WTC11 (cell line): ENCODE results near the gene POLDIP3. TPM values are rescaled to one million over a fixed set of nuclear protein-coding genes. Genes with fewer than 3 reads are reported as not detected.
A peak's percentile ranks its signal among the peaks of the same experiment; 100 is the strongest.
"Not testable (repeated sequence)": the region's sequence is repeated elsewhere in the genome, so short reads cannot be mapped to it uniquely, and the experiment has no call there.

Experiments
- ATAC-seq: fragments of 200-7000 bp; cut with Tn5 transposase; 2 replicates; pipeline ENCODE4 v1.10.0; 2021; ENCODE audit warnings: mild to moderate bottlenecking, moderate library complexity
- CTCF ChIA-PET: fragments of 300-600 bp; sonication (Branson Sonifier 250); formaldehyde crosslinking; loops from one replicate; lab custom pipeline; 2021; ENCODE audit warnings: antibody characterized with exemption; lab: Charles Lee
- POLR2A ChIA-PET: fragments of 350-600 bp; sonication (Branson Sonifier 250); formaldehyde crosslinking; loops from one replicate; lab custom pipeline; 2021; ENCODE audit warnings: antibody characterized with exemption; lab: Charles Lee
- DNase-seq: peaks from one replicate; pipeline ENCODE4 v3.0.0; 2021; ENCODE audit warnings: low spot score
- H3K27ac Mint-ChIP-seq: 2 replicates; pipeline ENCODE4 v1.8.0; 2021; ENCODE audit warnings: mixed read lengths
- H3K27me3 Mint-ChIP-seq: 2 replicates; pipeline ENCODE4 v1.8.0; 2021; ENCODE audit warnings: low read depth, mild to moderate bottlenecking, moderate library complexity, mixed read lengths
- H3K36me3 Mint-ChIP-seq: 2 replicates; pipeline ENCODE4 v1.8.0; 2021; ENCODE audit warnings: mixed read lengths
- H3K4me1 Mint-ChIP-seq: 2 replicates; pipeline ENCODE4 v1.8.0; 2022; ENCODE audit warnings: mixed read lengths
- H3K4me3 Mint-ChIP-seq: 2 replicates; pipeline ENCODE4 v1.8.0; 2021; ENCODE audit warnings: mild to moderate bottlenecking, moderate library complexity, mixed read lengths
- H3K9me3 Mint-ChIP-seq: 2 replicates; pipeline ENCODE4 v1.8.0; 2021; ENCODE audit warnings: mixed read lengths
- ATF1 ChIP-seq: sonication (generic); formaldehyde crosslinking; IDR thresholded peaks from 2 replicates; pipeline ENCODE4 v1.8.1; 2023; ENCODE audit warnings: mild to moderate bottlenecking, moderate library complexity, missing genetic modification reagents
- CREB1 ChIP-seq: sonication (generic); formaldehyde crosslinking; IDR thresholded peaks from 2 replicates; pipeline ENCODE4 v1.8.0; 2023; ENCODE audit warnings: mild to moderate bottlenecking, missing genetic modification reagents
- FOXJ3 ChIP-seq: sonication (generic); formaldehyde crosslinking; IDR thresholded peaks from 2 replicates; pipeline ENCODE4 v1.9.0; 2021; ENCODE audit warnings: missing genetic modification reagents, mild to moderate bottlenecking, borderline replicate concordance
- GTF2I ChIP-seq: fragments of 250-450 bp; sonication (Bioruptor Pico); conservative IDR thresholded peaks from 2 replicates; pipeline ENCODE4 v1.4.0; 2021; ENCODE audit warnings: mild to moderate bottlenecking
- MXD4 ChIP-seq: fragments of 250-450 bp; sonication (Bioruptor Pico); IDR thresholded peaks from 2 replicates; pipeline ENCODE4 v1.8.0; 2021; ENCODE audit warnings: mild to moderate bottlenecking, moderate library complexity, borderline replicate concordance
- NR1H2 ChIP-seq: sonication (generic); formaldehyde crosslinking; IDR thresholded peaks from 2 replicates; pipeline ENCODE4 v1.9.0; 2021; ENCODE audit warnings: mild to moderate bottlenecking, moderate library complexity, missing genetic modification reagents
- PRRX2 ChIP-seq: fragments of 250-450 bp; sonication (Bioruptor Pico); IDR thresholded peaks from 2 replicates; pipeline ENCODE4 v1.8.0; 2021; ENCODE audit warnings: mild to moderate bottlenecking
- RORB ChIP-seq: fragments of 250-450 bp; sonication (Bioruptor Pico); IDR thresholded peaks from 2 replicates; pipeline ENCODE4 v1.9.0; 2021; ENCODE audit warnings: mild to moderate bottlenecking
- SMAD4 ChIP-seq: sonication (generic); formaldehyde crosslinking; IDR thresholded peaks from 2 replicates; pipeline ENCODE4 v1.8.0; 2022; ENCODE audit warnings: mild to moderate bottlenecking, missing genetic modification reagents
- TEAD4 ChIP-seq: sonication (generic); formaldehyde crosslinking; IDR thresholded peaks from 2 replicates; pipeline ENCODE4 v1.8.0; 2022; ENCODE audit warnings: mild to moderate bottlenecking, missing genetic modification reagents
- ZBTB21 ChIP-seq: sonication (generic); formaldehyde crosslinking; IDR thresholded peaks from 2 replicates; pipeline ENCODE4 v1.8.1; 2023; ENCODE audit warnings: mild to moderate bottlenecking, missing genetic modification reagents, borderline replicate concordance
- ZNF232 ChIP-seq: sonication (generic); formaldehyde crosslinking; IDR thresholded peaks from 2 replicates; pipeline ENCODE4 v1.8.0; 2022; ENCODE audit warnings: mild to moderate bottlenecking, missing genetic modification reagents
- total RNA-seq: library from RNA; stranded (reverse); gene quantifications from 3 replicates; pipeline ENCODE4 v1.2.3, GENCODE V29; 2021
- TF ChIP-seq, protein P1 (sequence below): sonication (generic); formaldehyde crosslinking; IDR thresholded peaks from 2 replicates; pipeline ENCODE4 v1.8.1; 2022; ENCODE audit warnings: missing genetic modification reagents, borderline replicate concordance
- TF ChIP-seq, protein P2 (sequence below): sonication (generic); formaldehyde crosslinking; IDR thresholded peaks from 2 replicates; pipeline ENCODE4 v1.8.0; 2023; ENCODE audit warnings: missing genetic modification reagents
- TF ChIP-seq, protein P3 (sequence below): sonication (generic); formaldehyde crosslinking; IDR thresholded peaks from 2 replicates; pipeline ENCODE4 v1.8.0; 2022; ENCODE audit warnings: mild to moderate bottlenecking, missing genetic modification reagents
- TF ChIP-seq, protein P4 (sequence below): sonication (generic); formaldehyde crosslinking; IDR thresholded peaks from 2 replicates; pipeline ENCODE4 v1.8.0; 2023; ENCODE audit warnings: mild to moderate bottlenecking, missing genetic modification reagents
- TF ChIP-seq, protein P5 (sequence below): sonication (generic); formaldehyde crosslinking; IDR thresholded peaks from 2 replicates; pipeline ENCODE4 v1.8.1; 2023; ENCODE audit warnings: mild to moderate bottlenecking, missing genetic modification reagents
- TF ChIP-seq, protein P6 (sequence below): sonication (generic); formaldehyde crosslinking; IDR thresholded peaks from 2 replicates; pipeline ENCODE4 v1.8.1; 2022; ENCODE audit warnings: mild to moderate bottlenecking, missing genetic modification reagents, moderate library complexity, borderline replicate concordance
- TF ChIP-seq, protein P7 (sequence below): sonication (generic); formaldehyde crosslinking; IDR thresholded peaks from 2 replicates; pipeline ENCODE4 v1.8.1; 2023; ENCODE audit warnings: mild to moderate bottlenecking, missing genetic modification reagents, borderline replicate concordance
- TF ChIP-seq, protein P8 (sequence below): sonication (generic); formaldehyde crosslinking; IDR thresholded peaks from 2 replicates; pipeline ENCODE4 v1.8.1; 2022; ENCODE audit warnings: low read depth, missing genetic modification reagents, borderline replicate concordance
- TF ChIP-seq, protein P9 (sequence below): sonication (generic); formaldehyde crosslinking; conservative IDR thresholded peaks from 2 replicates; pipeline ENCODE4 v1.8.1; 2022; ENCODE audit warnings: mild to moderate bottlenecking, missing genetic modification reagents

The POLDIP3 gene
- total RNA-seq, 1 experiment from 2014 or later, result 73.2 TPM

DNA sequence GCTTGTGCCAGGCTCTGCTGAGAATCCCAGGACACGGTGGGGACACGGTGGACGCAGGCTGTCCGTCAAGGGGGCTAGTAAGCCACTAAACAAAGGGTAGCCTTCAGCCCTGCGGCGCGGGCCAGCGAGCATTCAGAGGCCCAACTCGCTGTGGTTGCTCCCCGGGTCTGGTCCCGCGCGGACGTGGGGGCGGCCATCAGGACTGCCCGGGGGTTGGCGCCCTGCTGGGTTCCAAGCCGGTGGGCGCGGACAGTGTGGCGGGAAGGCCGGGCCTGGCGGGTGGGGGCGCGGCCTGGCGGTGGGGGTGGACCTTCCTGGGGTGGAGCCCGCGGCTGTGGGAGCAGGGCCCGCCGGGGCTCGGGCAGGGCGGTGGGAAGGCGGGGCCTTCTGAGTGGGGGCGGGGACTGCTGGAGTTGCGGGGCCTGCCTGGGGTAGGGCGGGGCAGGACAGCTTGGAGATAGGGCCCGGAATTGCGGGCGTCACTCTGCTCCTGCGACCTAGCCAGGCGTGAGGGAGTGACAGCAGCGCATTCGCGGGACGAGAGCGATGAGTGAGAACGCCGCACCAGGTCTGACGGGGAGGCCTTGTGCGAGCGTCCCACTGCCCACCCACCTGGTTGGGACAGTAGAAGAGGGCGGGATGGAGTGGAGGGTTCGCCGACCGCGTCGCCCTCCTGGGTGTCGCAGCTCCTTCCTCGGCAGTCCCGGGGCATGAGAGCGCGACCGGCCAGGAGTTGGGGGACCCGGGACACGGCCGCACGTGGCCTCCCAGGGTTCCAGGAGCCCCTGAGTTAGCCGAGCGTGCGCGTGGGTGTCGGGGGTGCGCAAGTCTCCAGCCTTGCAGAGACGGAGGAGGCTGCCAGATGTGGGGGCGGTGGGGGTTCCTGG, 61.0 kb downstream of the POLDIP3 start, which contains the start of gene SERHL2 (continued):
- TF ChIP-seq, protein P1, sequence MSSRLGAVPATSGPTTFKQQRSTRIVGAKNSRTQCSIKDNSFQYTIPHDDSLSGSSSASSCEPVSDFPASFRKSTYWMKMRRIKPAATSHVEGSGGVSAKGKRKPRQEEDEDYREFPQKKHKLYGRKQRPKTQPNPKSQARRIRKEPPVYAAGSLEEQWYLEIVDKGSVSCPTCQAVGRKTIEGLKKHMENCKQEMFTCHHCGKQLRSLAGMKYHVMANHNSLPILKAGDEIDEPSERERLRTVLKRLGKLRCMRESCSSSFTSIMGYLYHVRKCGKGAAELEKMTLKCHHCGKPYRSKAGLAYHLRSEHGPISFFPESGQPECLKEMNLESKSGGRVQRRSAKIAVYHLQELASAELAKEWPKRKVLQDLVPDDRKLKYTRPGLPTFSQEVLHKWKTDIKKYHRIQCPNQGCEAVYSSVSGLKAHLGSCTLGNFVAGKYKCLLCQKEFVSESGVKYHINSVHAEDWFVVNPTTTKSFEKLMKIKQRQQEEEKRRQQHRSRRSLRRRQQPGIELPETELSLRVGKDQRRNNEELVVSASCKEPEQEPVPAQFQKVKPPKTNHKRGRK (CRISPR knock-in tag), result peak; percentile 24; the same call in 1 of the 2 replicates
- no peak for TF ChIP-seq GTF2I (CRISPR knock-in tag)
- TF ChIP-seq RORB (CRISPR knock-in tag), result no peak
- TF ChIP-seq, protein P2, sequence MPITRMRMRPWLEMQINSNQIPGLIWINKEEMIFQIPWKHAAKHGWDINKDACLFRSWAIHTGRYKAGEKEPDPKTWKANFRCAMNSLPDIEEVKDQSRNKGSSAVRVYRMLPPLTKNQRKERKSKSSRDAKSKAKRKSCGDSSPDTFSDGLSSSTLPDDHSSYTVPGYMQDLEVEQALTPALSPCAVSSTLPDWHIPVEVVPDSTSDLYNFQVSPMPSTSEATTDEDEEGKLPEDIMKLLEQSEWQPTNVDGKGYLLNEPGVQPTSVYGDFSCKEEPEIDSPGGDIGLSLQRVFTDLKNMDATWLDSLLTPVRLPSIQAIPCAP, result no peak
- TF ChIP-seq, protein P3, sequence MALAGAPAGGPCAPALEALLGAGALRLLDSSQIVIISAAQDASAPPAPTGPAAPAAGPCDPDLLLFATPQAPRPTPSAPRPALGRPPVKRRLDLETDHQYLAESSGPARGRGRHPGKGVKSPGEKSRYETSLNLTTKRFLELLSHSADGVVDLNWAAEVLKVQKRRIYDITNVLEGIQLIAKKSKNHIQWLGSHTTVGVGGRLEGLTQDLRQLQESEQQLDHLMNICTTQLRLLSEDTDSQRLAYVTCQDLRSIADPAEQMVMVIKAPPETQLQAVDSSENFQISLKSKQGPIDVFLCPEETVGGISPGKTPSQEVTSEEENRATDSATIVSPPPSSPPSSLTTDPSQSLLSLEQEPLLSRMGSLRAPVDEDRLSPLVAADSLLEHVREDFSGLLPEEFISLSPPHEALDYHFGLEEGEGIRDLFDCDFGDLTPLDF, result peak; percentile 12; the same call in 1 of the 2 replicates
- TF ChIP-seq, protein P4, sequence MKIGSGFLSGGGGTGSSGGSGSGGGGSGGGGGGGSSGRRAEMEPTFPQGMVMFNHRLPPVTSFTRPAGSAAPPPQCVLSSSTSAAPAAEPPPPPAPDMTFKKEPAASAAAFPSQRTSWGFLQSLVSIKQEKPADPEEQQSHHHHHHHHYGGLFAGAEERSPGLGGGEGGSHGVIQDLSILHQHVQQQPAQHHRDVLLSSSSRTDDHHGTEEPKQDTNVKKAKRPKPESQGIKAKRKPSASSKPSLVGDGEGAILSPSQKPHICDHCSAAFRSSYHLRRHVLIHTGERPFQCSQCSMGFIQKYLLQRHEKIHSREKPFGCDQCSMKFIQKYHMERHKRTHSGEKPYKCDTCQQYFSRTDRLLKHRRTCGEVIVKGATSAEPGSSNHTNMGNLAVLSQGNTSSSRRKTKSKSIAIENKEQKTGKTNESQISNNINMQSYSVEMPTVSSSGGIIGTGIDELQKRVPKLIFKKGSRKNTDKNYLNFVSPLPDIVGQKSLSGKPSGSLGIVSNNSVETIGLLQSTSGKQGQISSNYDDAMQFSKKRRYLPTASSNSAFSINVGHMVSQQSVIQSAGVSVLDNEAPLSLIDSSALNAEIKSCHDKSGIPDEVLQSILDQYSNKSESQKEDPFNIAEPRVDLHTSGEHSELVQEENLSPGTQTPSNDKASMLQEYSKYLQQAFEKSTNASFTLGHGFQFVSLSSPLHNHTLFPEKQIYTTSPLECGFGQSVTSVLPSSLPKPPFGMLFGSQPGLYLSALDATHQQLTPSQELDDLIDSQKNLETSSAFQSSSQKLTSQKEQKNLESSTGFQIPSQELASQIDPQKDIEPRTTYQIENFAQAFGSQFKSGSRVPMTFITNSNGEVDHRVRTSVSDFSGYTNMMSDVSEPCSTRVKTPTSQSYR (CRISPR knock-in tag), result no peak
- no peak; the same call in 1 of the 2 replicates for TF ChIP-seq ATF1 (CRISPR knock-in tag)
- TF ChIP-seq ZBTB21, result peak; percentile 28; the same call in 1 of the 2 replicates
- TF ChIP-seq MXD4, result no peak
- no peak for TF ChIP-seq TEAD4 (CRISPR knock-in tag)
- TF ChIP-seq NR1H2, result no peak
- TF ChIP-seq FOXJ3 (CRISPR knock-in tag), result no peak
- TF ChIP-seq, protein P5, sequence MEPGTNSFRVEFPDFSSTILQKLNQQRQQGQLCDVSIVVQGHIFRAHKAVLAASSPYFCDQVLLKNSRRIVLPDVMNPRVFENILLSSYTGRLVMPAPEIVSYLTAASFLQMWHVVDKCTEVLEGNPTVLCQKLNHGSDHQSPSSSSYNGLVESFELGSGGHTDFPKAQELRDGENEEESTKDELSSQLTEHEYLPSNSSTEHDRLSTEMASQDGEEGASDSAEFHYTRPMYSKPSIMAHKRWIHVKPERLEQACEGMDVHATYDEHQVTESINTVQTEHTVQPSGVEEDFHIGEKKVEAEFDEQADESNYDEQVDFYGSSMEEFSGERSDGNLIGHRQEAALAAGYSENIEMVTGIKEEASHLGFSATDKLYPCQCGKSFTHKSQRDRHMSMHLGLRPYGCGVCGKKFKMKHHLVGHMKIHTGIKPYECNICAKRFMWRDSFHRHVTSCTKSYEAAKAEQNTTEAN, result peak; percentile 94
- TF ChIP-seq CREB1 (CRISPR knock-in tag), result no peak
- TF ChIP-seq PRRX2 (CRISPR knock-in tag), result no peak; the same call in 1 of the 2 replicates
- TF ChIP-seq, protein P6, sequence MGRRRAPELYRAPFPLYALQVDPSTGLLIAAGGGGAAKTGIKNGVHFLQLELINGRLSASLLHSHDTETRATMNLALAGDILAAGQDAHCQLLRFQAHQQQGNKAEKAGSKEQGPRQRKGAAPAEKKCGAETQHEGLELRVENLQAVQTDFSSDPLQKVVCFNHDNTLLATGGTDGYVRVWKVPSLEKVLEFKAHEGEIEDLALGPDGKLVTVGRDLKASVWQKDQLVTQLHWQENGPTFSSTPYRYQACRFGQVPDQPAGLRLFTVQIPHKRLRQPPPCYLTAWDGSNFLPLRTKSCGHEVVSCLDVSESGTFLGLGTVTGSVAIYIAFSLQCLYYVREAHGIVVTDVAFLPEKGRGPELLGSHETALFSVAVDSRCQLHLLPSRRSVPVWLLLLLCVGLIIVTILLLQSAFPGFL (CRISPR knock-in tag), result no peak
- TF ChIP-seq, protein P7, sequence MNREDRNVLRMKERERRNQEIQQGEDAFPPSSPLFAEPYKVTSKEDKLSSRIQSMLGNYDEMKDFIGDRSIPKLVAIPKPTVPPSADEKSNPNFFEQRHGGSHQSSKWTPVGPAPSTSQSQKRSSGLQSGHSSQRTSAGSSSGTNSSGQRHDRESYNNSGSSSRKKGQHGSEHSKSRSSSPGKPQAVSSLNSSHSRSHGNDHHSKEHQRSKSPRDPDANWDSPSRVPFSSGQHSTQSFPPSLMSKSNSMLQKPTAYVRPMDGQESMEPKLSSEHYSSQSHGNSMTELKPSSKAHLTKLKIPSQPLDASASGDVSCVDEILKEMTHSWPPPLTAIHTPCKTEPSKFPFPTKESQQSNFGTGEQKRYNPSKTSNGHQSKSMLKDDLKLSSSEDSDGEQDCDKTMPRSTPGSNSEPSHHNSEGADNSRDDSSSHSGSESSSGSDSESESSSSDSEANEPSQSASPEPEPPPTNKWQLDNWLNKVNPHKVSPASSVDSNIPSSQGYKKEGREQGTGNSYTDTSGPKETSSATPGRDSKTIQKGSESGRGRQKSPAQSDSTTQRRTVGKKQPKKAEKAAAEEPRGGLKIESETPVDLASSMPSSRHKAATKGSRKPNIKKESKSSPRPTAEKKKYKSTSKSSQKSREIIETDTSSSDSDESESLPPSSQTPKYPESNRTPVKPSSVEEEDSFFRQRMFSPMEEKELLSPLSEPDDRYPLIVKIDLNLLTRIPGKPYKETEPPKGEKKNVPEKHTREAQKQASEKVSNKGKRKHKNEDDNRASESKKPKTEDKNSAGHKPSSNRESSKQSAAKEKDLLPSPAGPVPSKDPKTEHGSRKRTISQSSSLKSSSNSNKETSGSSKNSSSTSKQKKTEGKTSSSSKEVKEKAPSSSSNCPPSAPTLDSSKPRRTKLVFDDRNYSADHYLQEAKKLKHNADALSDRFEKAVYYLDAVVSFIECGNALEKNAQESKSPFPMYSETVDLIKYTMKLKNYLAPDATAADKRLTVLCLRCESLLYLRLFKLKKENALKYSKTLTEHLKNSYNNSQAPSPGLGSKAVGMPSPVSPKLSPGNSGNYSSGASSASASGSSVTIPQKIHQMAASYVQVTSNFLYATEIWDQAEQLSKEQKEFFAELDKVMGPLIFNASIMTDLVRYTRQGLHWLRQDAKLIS, result 0 out of 2 replicates have a peak, but pooled peaks have one; percentile 16
- TF ChIP-seq, protein P8, sequence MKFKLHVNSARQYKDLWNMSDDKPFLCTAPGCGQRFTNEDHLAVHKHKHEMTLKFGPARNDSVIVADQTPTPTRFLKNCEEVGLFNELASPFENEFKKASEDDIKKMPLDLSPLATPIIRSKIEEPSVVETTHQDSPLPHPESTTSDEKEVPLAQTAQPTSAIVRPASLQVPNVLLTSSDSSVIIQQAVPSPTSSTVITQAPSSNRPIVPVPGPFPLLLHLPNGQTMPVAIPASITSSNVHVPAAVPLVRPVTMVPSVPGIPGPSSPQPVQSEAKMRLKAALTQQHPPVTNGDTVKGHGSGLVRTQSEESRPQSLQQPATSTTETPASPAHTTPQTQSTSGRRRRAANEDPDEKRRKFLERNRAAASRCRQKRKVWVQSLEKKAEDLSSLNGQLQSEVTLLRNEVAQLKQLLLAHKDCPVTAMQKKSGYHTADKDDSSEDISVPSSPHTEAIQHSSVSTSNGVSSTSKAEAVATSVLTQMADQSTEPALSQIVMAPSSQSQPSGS (CRISPR knock-in tag), result no peak
- no peak for TF ChIP-seq SMAD4 (CRISPR knock-in tag)
- TF ChIP-seq ZNF232, result 0 out of 2 replicates have a peak, but pooled peaks have one; percentile 48
- TF ChIP-seq, protein P9, sequence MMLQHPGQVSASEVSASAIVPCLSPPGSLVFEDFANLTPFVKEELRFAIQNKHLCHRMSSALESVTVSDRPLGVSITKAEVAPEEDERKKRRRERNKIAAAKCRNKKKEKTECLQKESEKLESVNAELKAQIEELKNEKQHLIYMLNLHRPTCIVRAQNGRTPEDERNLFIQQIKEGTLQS (CRISPR knock-in tag), result 0 out of 2 replicates have a peak, but pooled peaks have one; percentile 8

DNA sequence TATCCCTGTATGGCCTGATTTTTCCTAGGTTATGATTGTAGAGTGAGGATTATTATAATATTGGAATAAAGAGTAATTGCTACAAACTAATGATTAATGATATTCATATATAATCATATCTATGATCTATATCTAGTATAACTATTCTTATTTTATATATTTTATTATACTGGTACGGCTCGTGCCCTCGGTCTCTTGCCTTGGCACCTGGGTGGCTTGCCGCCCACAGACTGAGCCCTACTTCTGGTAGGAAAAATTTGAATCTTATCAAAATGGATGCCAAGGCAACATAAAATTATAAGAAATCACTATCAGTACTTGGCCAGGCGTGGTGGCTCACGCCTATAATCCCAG, 62.4 kb downstream of the POLDIP3 start:
- POLR2A ChIA-PET, DNase-seq, H3K27ac Mint-ChIP-seq, H3K36me3 Mint-ChIP-seq, ATAC-seq: not testable (repeated sequence)
- peaks cover 65% of the 10 kb centered on the region for H3K27me3 Mint-ChIP-seq
- peaks cover 22% of the 10 kb centered on the region for H3K4me1 Mint-ChIP-seq
- peak overlapping the region; percentile 48 for H3K4me3 Mint-ChIP-seq
- CTCF ChIA-PET, result interaction anchor here (0.5 to 1.9 kb wide), 14 partner anchors 9 to 561 kb away, joined by 3 to 10 read pairs (median 4); no protein-coding TSS in a partner anchor
- peaks cover 13% of the 10 kb centered on the region for H3K9me3 Mint-ChIP-seq
